DND-41 (cell line): Measurements from ENCODE around the gene MED10.

Experiments
- ATAC-seq: fragments of 200-7000 bp; cut with Tn5 transposase; 3 replicates; pipeline ENCODE4 v1.9.1; 2021; ENCODE audit warnings: low read depth; ENCODE audit not compliant: insufficient read depth
- DNase-seq: peaks from one replicate; pipeline ENCODE4 v3.0.0-alpha.2; 2020
- H2AFZ ChIP-seq: 2 replicates; pipeline ENCODE4 v1.6.0; 2012; ENCODE audit warnings: low read depth, low read length
- H3K27ac ChIP-seq: 2 replicates; pipeline ENCODE4 v1.5.1; 2012; ENCODE audit warnings: low read length, inconsistent platforms
- H3K27me3 ChIP-seq: fragments of 200-600 bp; sonication (generic); 2 replicates; pipeline ENCODE4 v1.6.0; 2012; ENCODE audit warnings: low read length, mild to moderate bottlenecking, inconsistent platforms; ENCODE audit not compliant: insufficient read depth, poor library complexity
- H3K36me3 ChIP-seq: 2 replicates; pipeline ENCODE4 v1.5.1; 2012; ENCODE audit warnings: low read length, inconsistent platforms; ENCODE audit not compliant: insufficient read depth
- H3K4me1 ChIP-seq: 2 replicates; pipeline ENCODE4 v1.5.1; 2012; ENCODE audit warnings: mild to moderate bottlenecking, low read length; ENCODE audit not compliant: insufficient read depth
- H3K4me2 ChIP-seq: 2 replicates; pipeline ENCODE4 v1.6.0; 2012; ENCODE audit warnings: mild to moderate bottlenecking, moderate library complexity, low read length, inconsistent platforms; ENCODE audit not compliant: insufficient read depth
- H3K4me3 ChIP-seq, 2 experiments: fragments of 200-600 bp in 1 of 2; shearing (Covaris generic) in 1 of 2; 2 replicates each; pipeline ENCODE4 v1.5.1; 2012 to 2016; ENCODE audit warnings: inconsistent platforms in 2 of 2, low read length in 2 of 2, mild to moderate bottlenecking in 2 of 2, low read depth in 1 of 2, moderate library complexity in 1 of 2
- H3K79me2 ChIP-seq: 2 replicates; pipeline ENCODE4 v1.6.0; 2012; ENCODE audit warnings: low read length, inconsistent platforms; ENCODE audit not compliant: insufficient read depth
- H3K9ac ChIP-seq: 2 replicates; pipeline ENCODE4 v1.6.0; 2012; ENCODE audit warnings: low read depth, mild to moderate bottlenecking, inconsistent platforms, low read length, moderate library complexity
- H3K9me3 ChIP-seq: 2 replicates; pipeline ENCODE4 v1.5.1; 2012; ENCODE audit warnings: low read length, moderate library complexity, mild to moderate bottlenecking, inconsistent platforms; ENCODE audit not compliant: insufficient read depth, severe bottlenecking
- H4K20me1 ChIP-seq: 2 replicates; pipeline ENCODE4 v1.6.0; 2012; ENCODE audit warnings: low read length; ENCODE audit not compliant: insufficient read depth
- CTCF ChIP-seq: IDR thresholded peaks from 2 replicates; pipeline ENCODE4 v1.5.1; 2012; ENCODE audit warnings: borderline replicate concordance, low read length, moderate library complexity, mild to moderate bottlenecking; ENCODE audit not compliant: poor library complexity, severe bottlenecking; ENCODE audit errors: extremely low read depth
- EZH2 ChIP-seq: IDR thresholded peaks from 3 replicates; pipeline ENCODE4 v1.6.1; 2012; ENCODE audit warnings: borderline replicate concordance, low read depth, mild to moderate bottlenecking, moderate library complexity, low read length, inconsistent platforms; ENCODE audit not compliant: severe bottlenecking

MED10 gene

DNA sequence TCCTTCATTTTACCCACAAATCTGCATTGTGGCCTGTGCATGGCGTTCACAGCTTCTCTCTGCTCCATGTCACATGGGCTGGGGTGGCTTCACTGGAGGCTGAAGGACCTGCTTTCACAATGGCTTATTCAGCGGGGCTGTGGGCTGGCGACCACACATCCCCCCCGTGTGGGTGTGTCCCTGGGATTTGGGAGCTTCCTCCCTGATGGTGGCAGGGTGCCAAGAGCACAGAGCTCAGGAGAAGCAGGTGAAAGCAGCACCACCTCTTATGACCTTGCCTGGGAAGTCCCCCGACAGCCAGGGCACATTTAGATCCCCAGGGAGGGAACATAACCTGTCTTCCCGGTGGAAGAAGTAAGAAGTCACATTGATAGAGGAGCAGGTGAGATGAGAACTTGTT, 5.0 kb upstream of the MED10 start:
- Histone ChIP-seq H3K4me1 (peaks cover 11% of the 10 kb centered on the region), H3K36me3 (no peaks in the 10 kb centered on the region), H3K9ac (no peak overlapping the region), H3K79me2 (peaks cover 9% of the 10 kb centered on the region), H2AFZ (no peak overlapping the region), H4K20me1 (no peaks in the 10 kb centered on the region), H3K27me3 (no peaks in the 10 kb centered on the region), H3K9me3 (no peaks in the 10 kb centered on the region), H3K27ac (no peak overlapping the region), H3K4me3 (no peak overlapping the region), H3K4me2 (no peak overlapping the region)
- DNase-seq (peak; percentile 12), ATAC-seq (no peak)
- no peak for TF ChIP-seq CTCF
- no peak for TF ChIP-seq EZH2

- H3K4me2 ChIP-seq: peak overlapping the region; percentile 81
- H3K36me3 ChIP-seq: peaks cover 34% of the 10 kb centered on the region
- H4K20me1 ChIP-seq: peaks cover 30% of the 10 kb centered on the region; the same call in 1 of the 2 replicates
- H3K27ac ChIP-seq: peak overlapping the region; percentile 72
- ATAC-seq (no peak), DNase-seq (no peak)
- H3K9me3 ChIP-seq: no peaks in the 10 kb centered on the region
- H3K79me2 ChIP-seq: peaks cover 46% of the 10 kb centered on the region
- peak overlapping the region; percentile 41 to 65 for H3K4me3 ChIP-seq
- no peaks in the 10 kb centered on the region for H3K27me3 ChIP-seq
- H3K9ac ChIP-seq: peak overlapping the region; percentile 87
- peak overlapping the region; percentile 73 for H2AFZ ChIP-seq
- TF ChIP-seq CTCF: no peak
- H3K4me1 ChIP-seq: peaks cover 35% of the 10 kb centered on the region
Measured at GRCh38 chr5:6379246-6379645, 899 bp upstream of the MED10 start.

DNA sequence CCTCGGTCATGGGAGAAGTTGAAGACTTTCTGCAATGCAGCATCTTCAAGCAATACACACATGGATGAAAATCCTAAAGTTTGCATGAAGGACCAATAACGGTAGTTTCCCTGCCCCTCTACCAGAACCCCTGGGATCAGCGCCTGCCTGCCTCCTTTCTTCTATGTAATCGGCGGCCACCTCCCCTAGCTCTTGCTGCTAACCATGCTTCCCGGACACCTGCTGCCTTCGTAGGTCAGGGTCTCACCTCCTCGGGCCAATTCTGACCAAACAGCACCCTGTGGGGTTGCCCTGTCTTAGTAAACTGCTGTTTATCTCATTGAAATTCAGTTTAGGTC, 388 bp upstream of the MED10 start:
- Histone ChIP-seq H3K27me3 (no peaks in the 10 kb centered on the region), H3K4me3 (peak overlapping the region; percentile 41 to 65), H2AFZ (peak overlapping the region; percentile 73), H3K9ac (peak overlapping the region; percentile 87), H3K9me3 (no peaks in the 10 kb centered on the region), H3K79me2 (peaks cover 51% of the 10 kb centered on the region), H3K4me2 (peak overlapping the region; percentile 81), H4K20me1 (peaks cover 31% of the 10 kb centered on the region; the same call in 1 of the 2 replicates), H3K36me3 (peaks cover 39% of the 10 kb centered on the region), H3K27ac (peak overlapping the region; percentile 72), H3K4me1 (peaks cover 35% of the 10 kb centered on the region)
- TF ChIP-seq CTCF: no peak
- no peak for TF ChIP-seq EZH2
- DNase-seq (no peak), ATAC-seq (no peak; the same call in 2 of the 3 replicates)

- Histone ChIP-seq H2AFZ (no peak overlapping the region), H3K79me2 (peaks cover 60% of the 10 kb centered on the region), H3K4me2 (peak overlapping the region; percentile 81), H3K9me3 (no peaks in the 10 kb centered on the region), H3K4me1 (peaks cover 35% of the 10 kb centered on the region), H3K27me3 (no peaks in the 10 kb centered on the region), H3K4me3 (peak overlapping the region; percentile 41 to 65), H4K20me1 (peaks cover 37% of the 10 kb centered on the region; the same call in 1 of the 2 replicates), H3K9ac (peak overlapping the region; percentile 87), H3K27ac (peak overlapping the region; percentile 81), H3K36me3 (peaks cover 51% of the 10 kb centered on the region)
- TF ChIP-seq EZH2 (no peak), CTCF (no peak)
- no peak for DNase-seq
- ATAC-seq: no peak
Measured at GRCh38 chr5:6377582-6377904, 804 bp downstream of the MED10 start.
